ENCODE measurements around the gene PHLPP1.

PHLPP1 gene

GRCh38 chr18:62670573-62670972 lies 44.8 kb upstream of the PHLPP1 start:
- no peak overlapping the region for H3K4me3 ChIP-seq (ENCODE audit: low read depth, low read length)
- no peaks in the 10 kb centered on the region; the same call in 1 of the 2 replicates for H3K9me3 ChIP-seq (ENCODE audit: control insufficient read depth, insufficient read depth, low read depth, low read length)
- TF ChIP-seq REST (tag by site-specific recombination; IDR thresholded peaks at IDR 0.05) (no peak), ZBTB1 (tag by site-specific recombination; IDR thresholded peaks at IDR 0.05) (no peak), KLF1 (tag by site-specific recombination; IDR thresholded peaks at IDR 0.05) (no peak), ZNF704 (tag by site-specific recombination; IDR thresholded peaks at IDR 0.05) (no peak), ZNF155 (tag by site-specific recombination; IDR thresholded peaks at IDR 0.05) (no peak), ZNF324 (tag by site-specific recombination; IDR thresholded peaks at IDR 0.05) (no peak), ZNF488 (tag by site-specific recombination; IDR thresholded peaks at IDR 0.05) (no peak), ZNF138 (tag by site-specific recombination; IDR thresholded peaks at IDR 0.05; ENCODE audit: borderline replicate concordance) (no peak), ZNF292 (tag by site-specific recombination; IDR thresholded peaks at IDR 0.05; ENCODE audit: borderline replicate concordance, low read depth) (no peak), ZBTB20 (tag by site-specific recombination; IDR thresholded peaks at IDR 0.05) (no peak), ZNF114 (tag by site-specific recombination; IDR thresholded peaks at IDR 0.05) (no peak), ZNF280C (tag by site-specific recombination; IDR thresholded peaks at IDR 0.05) (no peak), ZFP37 (tag by site-specific recombination; IDR thresholded peaks at IDR 0.05) (no peak), YY1 (tag by site-specific recombination; IDR thresholded peaks at IDR 0.05) (no peak), ZNF548 (tag by site-specific recombination; IDR thresholded peaks at IDR 0.05) (no peak), ZNF561 (tag by site-specific recombination; IDR thresholded peaks at IDR 0.05; ENCODE audit: borderline replicate concordance) (no peak), ZNF521 (tag by site-specific recombination; IDR thresholded peaks at IDR 0.05) (no peak), PBX3 (CRISPR knock-in tag; IDR thresholded peaks at IDR 0.05) (no peak)
- ChIA-PET CTCF (interaction anchor here (0.6 to 1.0 kb wide), 3 partner anchors 13 to 84 kb away, joined by 3 to 4 read pairs (median 3); no protein-coding TSS in a partner anchor), POLR2A (no interaction called here)
- no peaks in the 10 kb centered on the region for H3K4me1 ChIP-seq (ENCODE audit: control insufficient read depth, insufficient read depth, low read length)
- H3K27ac ChIP-seq (ENCODE audit: extremely low read depth, low read depth, low read length): no peak overlapping the region
- no peaks in the 10 kb centered on the region for H3K36me3 ChIP-seq (ENCODE audit: control insufficient read depth in 2 of 2, insufficient read depth in 1 of 2, low read length in 2 of 2)
